Sigmoid colon (tissue), 7 donors: ENCODE measurements around the gene PEX7. TPM values are rescaled to one million over a fixed set of nuclear protein-coding genes. Genes with fewer than 3 reads are reported as not detected.
"Not testable (repeated sequence)": the region's sequence is repeated elsewhere in the genome, so short reads cannot be mapped to it uniquely, and the experiment has no call there.

Source experiments
- DNase-seq: peaks from one replicate; pipeline ENCODE4 v3.0.0-alpha.2; 2019
- H3K27ac ChIP-seq, 4 donors: fragments of 200-600 bp; sonication (generic); one replicate each; pipeline ENCODE4 v1.5.1; 2016 to 2019; ENCODE audit warnings: mild to moderate bottlenecking in 1 of 4
- H3K27me3 ChIP-seq, 3 donors: fragments of 200-600 bp; sonication (generic); one replicate each; pipeline ENCODE4 v1.5.1; 2019; ENCODE audit warnings: mild to moderate bottlenecking in 1 of 3
- H3K36me3 ChIP-seq, 4 donors: fragments of 200-600 bp; sonication (generic); one replicate each; pipeline ENCODE4 v1.5.1; 2016 to 2019
- H3K4me1 ChIP-seq, 4 donors: fragments of 200-600 bp; sonication (generic); one replicate each; pipeline ENCODE4 v1.5.1; 2017 to 2019
- H3K4me3 ChIP-seq, 4 donors: fragments of 200-600 bp; sonication (generic); one replicate each; pipeline ENCODE4 v1.5.1; 2017 to 2019; ENCODE audit warnings: mild to moderate bottlenecking in 2 of 4, moderate library complexity in 1 of 4
- H3K9me3 ChIP-seq, 4 donors: fragments of 200-600 bp in 3 of 4; sonication (generic) in 3 of 4; one replicate each; pipeline versions ENCODE4 v1.5.1 to v1.6.1; 2013 to 2019
- CTCF ChIP-seq, 4 experiments: fragments of 450-650 bp in 3 of 4; fragments of 200-600 bp in 1 of 4; IDR thresholded peaks; one replicate each; pipeline ENCODE4 v1.5.1; 2016 to 2019; ENCODE audit warnings: antibody characterized with exemption in 4 of 4, mild to moderate bottlenecking in 3 of 4, moderate library complexity in 2 of 4
- EP300 ChIP-seq, 4 donors: sonication (generic); formaldehyde crosslinking; IDR thresholded peaks; one replicate each; pipeline ENCODE4 v1.6.1; 2017; ENCODE audit warnings: antibody characterized with exemption in 4 of 4
- POLR2A ChIP-seq, 2 donors: fragments of 450-650 bp; IDR thresholded peaks; one replicate each; pipeline ENCODE4 v1.6.1; 2016; ENCODE audit warnings: antibody characterized with exemption in 2 of 2, mild to moderate bottlenecking in 2 of 2, moderate library complexity in 2 of 2
- POLR2AphosphoS5 ChIP-seq, 4 donors: sonication (generic); formaldehyde crosslinking; IDR thresholded peaks; one replicate each; pipeline ENCODE4 v1.6.1; 2017; ENCODE audit warnings: antibody characterized with exemption in 4 of 4
- WGBS, 2 donors: extraction: QIAGEN DNeasy Blood & Tissue Kit; methylation state at CpG; one replicate each; pipeline ENCODE4 v1.1.7; 2013; 5-methylcytosine and 5-hydroxymethylcytosine counted together
- intact Hi-C: fragments of 100-400 bp; cut with DNase I; formaldehyde crosslinking; loops from one replicate; pipeline ENCODE4 v1.15.1; 2023
- polyA plus RNA-seq, 3 donors: library from polyadenylated mRNA; stranded (reverse); fragments of 200-250 nt; gene quantifications; one replicate each; pipeline ENCODE4 v1.2.3, GENCODE V29; 2013
- total RNA-seq, 4 donors: library from RNA; depleted of rRNA; stranded (reverse); fragments of >200 nt; gene quantifications; one replicate each; pipeline ENCODE4 v1.1.0, GENCODE V29; 2016
- donor health status: healthy with polysubstance abuse.
- donor health status: Bipolar disorder and iron deficiency.
- donor health status: healthy.

The PEX7 gene
- total and polyA plus RNA-seq, 7 donors = 2.9 to 15.0 (median 6.9) TPM

GRCh38 chr6:136958168-136958567 lies 135.8 kb downstream of the PEX7 start:
- DNase-seq = no peak
- intact Hi-C loops = no loop called here
- Histone ChIP-seq H3K27ac (no peak overlapping the region), H3K27me3 (peaks cover 0 to 4% (median 0%) of the 10 kb centered on the region in 3 donors), H3K9me3 (no peaks in the 10 kb centered on the region), H3K4me1 (no peaks in the 10 kb centered on the region), H3K4me3 (no peak overlapping the region), H3K36me3 (no peaks in the 10 kb centered on the region)
- TF ChIP-seq POLR2AphosphoS5 (IDR thresholded peaks at IDR 0.05) = no peak
- no peak for TF ChIP-seq CTCF (IDR thresholded peaks at IDR 0.05)
- no peak for TF ChIP-seq EP300 (IDR thresholded peaks at IDR 0.05)
- TF ChIP-seq POLR2A (IDR thresholded peaks at IDR 0.05) = no peak
- 97% methylated on average over 5 of the region's 5 CpGs for WGBS, 2 donors

GRCh38 chr6:136959471-136959891 lies 137.1 kb downstream of the PEX7 start:
- WGBS, 2 donors = 16 to 56% methylated on average over 14 of the region's 14 CpGs
- intact Hi-C loops = no loop called here
- TF ChIP-seq EP300 (IDR thresholded peaks at IDR 0.05) (no peak), POLR2AphosphoS5 (IDR thresholded peaks at IDR 0.05) (no peak), POLR2A (IDR thresholded peaks at IDR 0.05) (no peak), CTCF (IDR thresholded peaks at IDR 0.05) (no peak)

GRCh38 chr6:136959935-136960334 lies 137.5 kb downstream of the PEX7 start:
- H3K27me3 ChIP-seq, H3K9me3 ChIP-seq, intact Hi-C loops, H3K36me3 ChIP-seq, H3K4me3 ChIP-seq, H3K4me1 ChIP-seq, DNase-seq, H3K27ac ChIP-seq: not testable (repeated sequence)
- 17 to 77% methylated on average over 6 of the region's 6 CpGs for WGBS, 2 donors

More at GRCh38 chr6:136959471-136959891, 137.1 kb downstream of the PEX7 start:
- Histone ChIP-seq H3K4me3 (no peak overlapping the region), H3K36me3 (no peaks in the 10 kb centered on the region), H3K27ac (no peak overlapping the region), H3K9me3 (no peaks in the 10 kb centered on the region), H3K4me1 (no peaks in the 10 kb centered on the region), H3K27me3 (peaks cover 0 to 4% (median 0%) of the 10 kb centered on the region in 3 donors)
- DNase-seq = no peak

- 81 to 83% methylated on average over 3 of the region's 3 CpGs for WGBS, 2 donors
These were observed 138.4 kb downstream of the PEX7 start for GRCh38 chr6:136960781-136961180.

GRCh38 chr6:136961848-136962247 lies 139.5 kb downstream of the PEX7 start:
- H3K27me3 ChIP-seq = peaks cover 0 to 4% (median 0%) of the 10 kb centered on the region in 3 donors
- H3K4me3 ChIP-seq = no peak overlapping the region
- WGBS, 2 donors = 22 to 63% methylated on average over 5 of the region's 5 CpGs
- no peak overlapping the region for H3K27ac ChIP-seq
- intact Hi-C loops = no loop called here
- H3K36me3 ChIP-seq = no peaks in the 10 kb centered on the region
- TF ChIP-seq POLR2A (IDR thresholded peaks at IDR 0.05) (no peak), CTCF (IDR thresholded peaks at IDR 0.05) (no peak), EP300 (IDR thresholded peaks at IDR 0.05) (no peak), POLR2AphosphoS5 (IDR thresholded peaks at IDR 0.05) (no peak)
- no peaks in the 10 kb centered on the region for H3K4me1 ChIP-seq
- no peaks in the 10 kb centered on the region for H3K9me3 ChIP-seq
- no peak for DNase-seq

More at GRCh38 chr6:136960781-136961180, 138.4 kb downstream of the PEX7 start:
- peaks cover 0 to 4% (median 0%) of the 10 kb centered on the region in 3 donors for H3K27me3 ChIP-seq
- no peaks in the 10 kb centered on the region for H3K36me3 ChIP-seq
- H3K27ac ChIP-seq = no peak overlapping the region
- no peak for DNase-seq
- TF ChIP-seq POLR2A (IDR thresholded peaks at IDR 0.05) (no peak), POLR2AphosphoS5 (IDR thresholded peaks at IDR 0.05) (no peak), CTCF (IDR thresholded peaks at IDR 0.05) (no peak), EP300 (IDR thresholded peaks at IDR 0.05) (no peak)
- intact Hi-C loops = no loop called here
- H3K9me3 ChIP-seq = no peaks in the 10 kb centered on the region
- H3K4me1 ChIP-seq = no peaks in the 10 kb centered on the region
- no peak overlapping the region for H3K4me3 ChIP-seq
